GM23248 (cell line): ENCODE data around the gene NBEAL2. TPM values are rescaled to one million over a fixed set of nuclear protein-coding genes. Genes with fewer than 3 reads are reported as not detected.

Source experiments
- DNase-seq: peaks from one replicate; pipeline ENCODE4 v3.0.0-alpha.2; 2015
- H2AFZ ChIP-seq: fragments of 200-600 bp; sonication (generic); 2 replicates; pipeline ENCODE4 v1.6.1; 2016; ENCODE audit warnings: antibody characterized with exemption
- H3F3A ChIP-seq: fragments of 200-600 bp; sonication (generic); 2 replicates; pipeline ENCODE4 v1.6.1; 2016; ENCODE audit warnings: mild to moderate bottlenecking, antibody characterized with exemption, mixed run types; ENCODE audit not compliant: insufficient read depth
- H3K27ac ChIP-seq: fragments of 200-600 bp; sonication (generic); 2 replicates; pipeline ENCODE4 v1.5.1; 2016; ENCODE audit warnings: mild to moderate bottlenecking
- H3K27me3 ChIP-seq: fragments of 200-600 bp; sonication (generic); replicated peaks from 2 replicates; pipeline ENCODE4 v1.6.1; 2016; ENCODE audit warnings: mild to moderate bottlenecking; ENCODE audit not compliant: insufficient read depth
- H3K36me3 ChIP-seq: fragments of 200-600 bp; sonication (generic); 2 replicates; pipeline ENCODE4 v1.6.1; 2016; ENCODE audit warnings: low read depth, mild to moderate bottlenecking
- H3K4me1 ChIP-seq: fragments of 200-600 bp; sonication (generic); 2 replicates; pipeline ENCODE4 v1.6.1; 2016; ENCODE audit warnings: mild to moderate bottlenecking; ENCODE audit not compliant: insufficient read depth
- H3K4me2 ChIP-seq: fragments of 200-600 bp; sonication (generic); one replicate; pipeline ENCODE4 v1.6.1; 2016; ENCODE audit warnings: mild to moderate bottlenecking; ENCODE audit not compliant: unreplicated experiment
- H3K4me3 ChIP-seq: fragments of 200-600 bp; sonication (generic); 2 replicates; pipeline ENCODE4 v1.5.1; 2016; ENCODE audit warnings: mild to moderate bottlenecking
- H3K79me2 ChIP-seq: fragments of 200-600 bp; sonication (generic); 2 replicates; pipeline ENCODE4 v1.6.1; 2016; ENCODE audit warnings: mild to moderate bottlenecking; ENCODE audit not compliant: insufficient read depth
- H3K9ac ChIP-seq: fragments of 200-600 bp; sonication (generic); 2 replicates; pipeline ENCODE4 v1.6.1; 2016; ENCODE audit warnings: mild to moderate bottlenecking
- H3K9me2 ChIP-seq: fragments of 200-600 bp; sonication (generic); 2 replicates; pipeline ENCODE4 v1.6.1; 2016; ENCODE audit warnings: mixed run types, mild to moderate bottlenecking, moderate library complexity; ENCODE audit not compliant: insufficient read depth
- H3K9me3 ChIP-seq: fragments of 200-600 bp; sonication (generic); one replicate; pipeline ENCODE4 v1.6.1; 2017; ENCODE audit warnings: low read depth
- H4K20me1 ChIP-seq: fragments of 200-600 bp; sonication (generic); 2 replicates; pipeline ENCODE4 v1.6.0; 2016; ENCODE audit not compliant: insufficient read depth
- EZH2 ChIP-seq: fragments of 200-600 bp; sonication (generic); IDR thresholded peaks from 2 replicates; pipeline ENCODE4 v1.6.1; 2018; ENCODE audit warnings: antibody characterized with exemption, mild to moderate bottlenecking; ENCODE audit not compliant: insufficient read depth, poor library complexity, severe bottlenecking
- EZH2phosphoT487 ChIP-seq: fragments of 200-600 bp; sonication (generic); IDR thresholded peaks from 2 replicates; pipeline ENCODE4 v1.6.1; 2018; ENCODE audit warnings: antibody characterized with exemption, moderate library complexity, mild to moderate bottlenecking, low read depth; ENCODE audit not compliant: insufficient read depth
- WGBS, 2 experiments: methylation state at CpG; one replicate each; pipeline ENCODE4 v1.1.6; 2015 to 2017; ENCODE audit warnings: low lambda C conversion rate in 2 of 2, low coverage in 1 of 2; ENCODE audit errors: missing lambda C conversion rate in 2 of 2; 5-methylcytosine and 5-hydroxymethylcytosine counted together
- in situ Hi-C: fragments of 300-500 bp; cut with MboI; formaldehyde crosslinking; loops from 2 replicates; pipeline ENCODE4 v1.15.0; 2020
- polyA plus RNA-seq: library from polyadenylated mRNA; unstranded; fragments of >200 nt; fragmentation: Nextera tagmentation; extraction: Ambion mirVana; gene quantifications from 2 replicates; pipeline ENCODE4 v1.2.1, GENCODE V29; 2016
- total RNA-seq: library from RNA; depleted of rRNA; stranded (reverse); fragments of >200 nt; shearing (Covaris generic); gene quantifications from 2 replicates; pipeline ENCODE4 v1.2.3, GENCODE V29; 2014

NBEAL2 gene
- total and polyA plus RNA-seq, 2 experiments from 2014 or later = 0.94 to 2.8 TPM

- WGBS, 2 experiments = 86 to 91% methylated on average over 6 of the region's 6 CpGs
- Histone ChIP-seq H3K9me3 (no peaks in the 10 kb centered on the region), H3F3A (peaks cover 40% of the 10 kb centered on the region), H3K27ac (peak overlapping the region; percentile 75), H2AFZ (no peak overlapping the region), H3K36me3 (peaks cover 7% of the 10 kb centered on the region; the same call in 1 of the 2 replicates), H3K4me1 (peaks cover 35% of the 10 kb centered on the region), H3K9ac (peak overlapping the region; percentile 17; the same call in 1 of the 2 replicates), H3K4me3 (no peak overlapping the region), H3K4me2 (peak overlapping the region; percentile 29), H4K20me1 (no peaks in the 10 kb centered on the region), H3K9me2 (no peaks in the 10 kb centered on the region), H3K27me3 (no peaks in the 10 kb centered on the region), H3K79me2 (peaks cover 43% of the 10 kb centered on the region)
- no peak for TF ChIP-seq EZH2phosphoT487
- peak; percentile 23 for DNase-seq
- in situ Hi-C loops = no loop called here
Measured at GRCh38 chr3:47017504-47018268, 38.2 kb downstream of the NBEAL2 start.

GRCh38 chr3:47018269-47018611 lies 38.8 kb downstream of the NBEAL2 start:
- Histone ChIP-seq H3K27me3 (no peaks in the 10 kb centered on the region), H3K4me2 (no peak overlapping the region), H3K4me3 (no peak overlapping the region), H3K9me2 (no peaks in the 10 kb centered on the region), H3K9me3 (no peaks in the 10 kb centered on the region), H3K27ac (no peak overlapping the region; the same call in 1 of the 2 replicates), H4K20me1 (no peaks in the 10 kb centered on the region), H3K36me3 (peaks cover 7% of the 10 kb centered on the region; the same call in 1 of the 2 replicates), H3K79me2 (peaks cover 48% of the 10 kb centered on the region), H3K9ac (no peak overlapping the region), H3K4me1 (peaks cover 36% of the 10 kb centered on the region), H3F3A (peaks cover 41% of the 10 kb centered on the region), H2AFZ (no peak overlapping the region)
- in situ Hi-C loops = no loop called here
- no peak for DNase-seq
- TF ChIP-seq EZH2 (no peak), EZH2phosphoT487 (no peak)

GRCh38 chr3:47019201-47019600 lies 39.7 kb downstream of the NBEAL2 start:
- in situ Hi-C loops = no loop called here
- no peak overlapping the region for H3K4me3 ChIP-seq
- TF ChIP-seq EZH2phosphoT487 = no peak
- TF ChIP-seq EZH2 = no peak
- peaks cover 44% of the 10 kb centered on the region for H3F3A ChIP-seq
- peak; percentile 34 for DNase-seq
- 94 to 100% methylated on average over 1 of the region's 1 CpG for WGBS, 2 experiments
- H3K79me2 ChIP-seq = peaks cover 58% of the 10 kb centered on the region
- H3K27ac ChIP-seq = no peak overlapping the region
- peaks cover 36% of the 10 kb centered on the region for H3K4me1 ChIP-seq
- no peak overlapping the region for H3K4me2 ChIP-seq
- no peaks in the 10 kb centered on the region for H4K20me1 ChIP-seq
- H2AFZ ChIP-seq = no peak overlapping the region
- no peaks in the 10 kb centered on the region for H3K27me3 ChIP-seq
- no peak overlapping the region for H3K9ac ChIP-seq
- H3K36me3 ChIP-seq = peaks cover 7% of the 10 kb centered on the region; the same call in 1 of the 2 replicates
- H3K9me2 ChIP-seq = no peaks in the 10 kb centered on the region
- no peaks in the 10 kb centered on the region for H3K9me3 ChIP-seq

- Histone ChIP-seq H3K79me2 (peaks cover 69% of the 10 kb centered on the region), H3K4me3 (no peak overlapping the region), H3K27me3 (no peaks in the 10 kb centered on the region), H3K36me3 (peaks cover 7% of the 10 kb centered on the region; the same call in 1 of the 2 replicates), H4K20me1 (no peaks in the 10 kb centered on the region), H3K9me3 (no peaks in the 10 kb centered on the region), H3K4me2 (no peak overlapping the region), H2AFZ (no peak overlapping the region), H3K4me1 (peaks cover 42% of the 10 kb centered on the region), H3F3A (peaks cover 46% of the 10 kb centered on the region), H3K9me2 (no peaks in the 10 kb centered on the region), H3K27ac (no peak overlapping the region), H3K9ac (no peak overlapping the region)
- DNase-seq = no peak
- TF ChIP-seq EZH2phosphoT487 (no peak), EZH2 (no peak)
- WGBS, 2 experiments = 98% methylated on average over 4 of the region's 4 CpGs
- in situ Hi-C loops = no loop called here
Measured at GRCh38 chr3:47020311-47020710, 40.8 kb downstream of the NBEAL2 start.
